Uterus (tissue), 2 donors: ENCODE data around the gene RGS9BP.

Experiments used
- POLR2A ChIP-seq, 2 donors: fragments of 450-650 bp; IDR thresholded peaks; one replicate each; pipeline ENCODE4 v1.6.1; 2016; ENCODE audit warnings: antibody characterized with exemption in 2 of 2, mild to moderate bottlenecking in 1 of 2, moderate library complexity in 1 of 2
- TF ChIP-seq, protein P1 (sequence below), 4 experiments: fragments of 200-600 bp in 2 of 4; fragments of 450-650 bp in 2 of 4; sonication (generic) in 2 of 4; IDR thresholded peaks; one replicate each; pipeline ENCODE4 v1.5.1; 2016 to 2019; ENCODE audit warnings: antibody characterized with exemption in 4 of 4, mild to moderate bottlenecking in 2 of 4, moderate library complexity in 1 of 4

DNA sequence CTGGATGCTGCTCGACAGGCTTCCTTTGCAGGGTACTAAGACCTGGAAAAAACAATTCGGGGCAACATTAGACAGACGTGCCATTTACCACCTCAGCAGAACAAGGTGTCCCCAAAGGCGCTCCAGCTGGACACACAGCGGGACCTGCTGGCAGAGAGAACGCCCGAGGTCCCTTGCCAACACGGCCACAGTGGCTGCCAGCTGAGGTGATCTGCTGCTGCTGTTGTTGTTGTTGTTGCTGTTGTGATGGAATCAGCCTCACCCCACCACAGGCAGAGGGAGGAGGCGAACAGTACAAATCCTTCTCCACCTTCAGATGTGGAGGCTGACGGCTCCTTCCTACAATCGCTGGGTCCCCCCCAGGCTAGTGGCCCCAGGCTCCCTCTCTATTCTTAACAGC is 25.9 kb upstream of the RGS9BP start:
- no peak for TF ChIP-seq POLR2A (IDR thresholded peaks at IDR 0.05)
- TF ChIP-seq, protein P1, sequence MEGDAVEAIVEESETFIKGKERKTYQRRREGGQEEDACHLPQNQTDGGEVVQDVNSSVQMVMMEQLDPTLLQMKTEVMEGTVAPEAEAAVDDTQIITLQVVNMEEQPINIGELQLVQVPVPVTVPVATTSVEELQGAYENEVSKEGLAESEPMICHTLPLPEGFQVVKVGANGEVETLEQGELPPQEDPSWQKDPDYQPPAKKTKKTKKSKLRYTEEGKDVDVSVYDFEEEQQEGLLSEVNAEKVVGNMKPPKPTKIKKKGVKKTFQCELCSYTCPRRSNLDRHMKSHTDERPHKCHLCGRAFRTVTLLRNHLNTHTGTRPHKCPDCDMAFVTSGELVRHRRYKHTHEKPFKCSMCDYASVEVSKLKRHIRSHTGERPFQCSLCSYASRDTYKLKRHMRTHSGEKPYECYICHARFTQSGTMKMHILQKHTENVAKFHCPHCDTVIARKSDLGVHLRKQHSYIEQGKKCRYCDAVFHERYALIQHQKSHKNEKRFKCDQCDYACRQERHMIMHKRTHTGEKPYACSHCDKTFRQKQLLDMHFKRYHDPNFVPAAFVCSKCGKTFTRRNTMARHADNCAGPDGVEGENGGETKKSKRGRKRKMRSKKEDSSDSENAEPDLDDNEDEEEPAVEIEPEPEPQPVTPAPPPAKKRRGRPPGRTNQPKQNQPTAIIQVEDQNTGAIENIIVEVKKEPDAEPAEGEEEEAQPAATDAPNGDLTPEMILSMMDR (IDR thresholded peaks at IDR 0.05) = no peak
